AG04449 (cell line): ENCODE results near the gene TPD52L2.

ENCODE experiments used
- CTCF ChIA-PET: fragments of 350-600 bp; formaldehyde crosslinking; extraction: SDS; loops from one replicate; lab custom pipeline; 2021; ENCODE audit warnings: antibody characterized with exemption; lab: Yijun Ruan, JAX
- POLR2A ChIA-PET: fragments of 400-600, 350-600 bp; formaldehyde crosslinking; extraction: SDS; loops from one replicate; lab custom pipeline; 2020; ENCODE audit warnings: antibody characterized with exemption, inconsistent platforms; lab: Yijun Ruan, JAX
- DNase-seq: peaks from one replicate; pipeline ENCODE4 v3.0.0-alpha.2; 2010; ENCODE audit warnings: low read depth, low spot score
- H3K4me3 ChIP-seq: 2 replicates; pipeline ENCODE4 v1.5.1; 2011; ENCODE audit warnings: low read depth, mild to moderate bottlenecking, control low read depth, low read length
- TF ChIP-seq, protein P1 (sequence below): IDR thresholded peaks from one replicate; pipeline ENCODE4 v1.5.1; 2011; ENCODE audit warnings: mild to moderate bottlenecking, moderate library complexity, low read length, control low read depth, inconsistent platforms; ENCODE audit not compliant: insufficient read depth; ENCODE audit errors: missing control alignments

The TPD52L2 gene

GRCh38 chr20:63937596-63937995 lies 72.5 kb downstream of the TPD52L2 start:
- DNase-seq: no peak
- CTCF ChIA-PET: no interaction called here
- H3K4me3 ChIP-seq: no peak overlapping the region
- POLR2A ChIA-PET: no interaction called here
- TF ChIP-seq, protein P1, sequence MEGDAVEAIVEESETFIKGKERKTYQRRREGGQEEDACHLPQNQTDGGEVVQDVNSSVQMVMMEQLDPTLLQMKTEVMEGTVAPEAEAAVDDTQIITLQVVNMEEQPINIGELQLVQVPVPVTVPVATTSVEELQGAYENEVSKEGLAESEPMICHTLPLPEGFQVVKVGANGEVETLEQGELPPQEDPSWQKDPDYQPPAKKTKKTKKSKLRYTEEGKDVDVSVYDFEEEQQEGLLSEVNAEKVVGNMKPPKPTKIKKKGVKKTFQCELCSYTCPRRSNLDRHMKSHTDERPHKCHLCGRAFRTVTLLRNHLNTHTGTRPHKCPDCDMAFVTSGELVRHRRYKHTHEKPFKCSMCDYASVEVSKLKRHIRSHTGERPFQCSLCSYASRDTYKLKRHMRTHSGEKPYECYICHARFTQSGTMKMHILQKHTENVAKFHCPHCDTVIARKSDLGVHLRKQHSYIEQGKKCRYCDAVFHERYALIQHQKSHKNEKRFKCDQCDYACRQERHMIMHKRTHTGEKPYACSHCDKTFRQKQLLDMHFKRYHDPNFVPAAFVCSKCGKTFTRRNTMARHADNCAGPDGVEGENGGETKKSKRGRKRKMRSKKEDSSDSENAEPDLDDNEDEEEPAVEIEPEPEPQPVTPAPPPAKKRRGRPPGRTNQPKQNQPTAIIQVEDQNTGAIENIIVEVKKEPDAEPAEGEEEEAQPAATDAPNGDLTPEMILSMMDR: no peak

DNA sequence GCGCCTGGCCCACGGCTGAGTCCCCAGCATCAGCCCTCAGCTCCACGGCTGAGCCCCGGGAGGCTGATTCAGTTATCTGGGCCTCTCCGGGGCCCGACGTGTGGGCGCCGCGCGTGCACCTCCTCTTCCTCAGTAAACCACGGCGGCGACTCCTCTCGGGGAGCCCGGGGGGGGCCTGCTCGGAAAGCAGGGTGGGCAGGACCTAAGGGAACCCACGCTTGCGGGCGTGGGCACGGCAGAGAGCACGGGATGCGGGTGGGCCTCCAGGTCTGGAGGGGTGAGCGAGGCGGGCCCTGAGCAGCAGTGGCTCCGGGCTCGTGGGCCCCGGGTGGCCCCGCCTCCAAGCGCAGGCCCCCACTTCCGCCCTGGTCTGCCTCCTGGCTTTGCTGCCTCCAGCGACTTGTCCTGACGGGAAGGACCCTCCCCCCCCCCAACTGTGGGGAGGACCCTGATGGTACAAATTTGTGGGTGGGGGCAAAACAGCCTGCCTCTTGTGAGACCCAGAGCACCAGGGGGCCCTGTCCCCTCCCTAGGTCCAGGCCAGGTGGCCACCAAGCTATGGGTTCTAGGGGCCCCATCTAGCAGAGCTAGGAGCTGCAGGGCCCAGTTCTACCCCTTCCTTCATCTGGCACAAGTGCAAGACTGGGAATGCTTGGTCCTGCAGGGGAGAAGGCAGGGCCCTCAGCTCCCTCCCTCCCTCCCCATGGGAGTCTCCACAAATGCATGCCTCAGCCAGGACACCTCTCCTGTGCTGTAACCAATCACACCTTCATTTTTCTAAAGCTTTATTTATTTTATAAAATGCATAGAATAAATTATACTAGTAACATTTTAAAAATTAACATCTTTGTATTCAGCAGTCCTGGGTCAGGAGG lies 74.2 kb downstream of the TPD52L2 start:
- TF ChIP-seq, protein P1: no peak
- POLR2A ChIA-PET: no interaction called here
- DNase-seq: no peak
- no peak overlapping the region for H3K4me3 ChIP-seq
- CTCF ChIA-PET: no interaction called here

DNA sequence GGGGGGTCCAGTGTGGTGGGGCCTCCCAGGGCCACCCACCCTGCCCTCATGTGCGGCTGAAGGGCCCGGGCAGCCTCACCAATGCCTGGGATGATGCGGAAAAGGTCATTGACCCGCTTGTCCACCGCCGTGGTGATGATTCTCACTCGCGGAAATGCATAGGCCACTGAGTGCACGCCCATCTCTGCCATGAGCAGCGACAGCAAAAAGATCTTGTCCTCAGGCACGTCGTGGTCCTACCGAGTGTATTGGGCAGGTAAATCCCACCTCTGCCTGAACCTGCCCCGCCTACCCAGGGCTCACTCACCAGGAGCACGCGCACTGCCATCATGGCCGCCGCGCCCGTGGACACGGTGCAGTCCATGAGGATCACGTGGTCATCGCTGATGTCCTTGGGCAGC lies 75.0 kb downstream of the TPD52L2 start:
- TF ChIP-seq, protein P1: no peak
- DNase-seq: no peak
- ChIA-PET POLR2A (no interaction called here), CTCF (no interaction called here)
- H3K4me3 ChIP-seq: no peak overlapping the region

DNA sequence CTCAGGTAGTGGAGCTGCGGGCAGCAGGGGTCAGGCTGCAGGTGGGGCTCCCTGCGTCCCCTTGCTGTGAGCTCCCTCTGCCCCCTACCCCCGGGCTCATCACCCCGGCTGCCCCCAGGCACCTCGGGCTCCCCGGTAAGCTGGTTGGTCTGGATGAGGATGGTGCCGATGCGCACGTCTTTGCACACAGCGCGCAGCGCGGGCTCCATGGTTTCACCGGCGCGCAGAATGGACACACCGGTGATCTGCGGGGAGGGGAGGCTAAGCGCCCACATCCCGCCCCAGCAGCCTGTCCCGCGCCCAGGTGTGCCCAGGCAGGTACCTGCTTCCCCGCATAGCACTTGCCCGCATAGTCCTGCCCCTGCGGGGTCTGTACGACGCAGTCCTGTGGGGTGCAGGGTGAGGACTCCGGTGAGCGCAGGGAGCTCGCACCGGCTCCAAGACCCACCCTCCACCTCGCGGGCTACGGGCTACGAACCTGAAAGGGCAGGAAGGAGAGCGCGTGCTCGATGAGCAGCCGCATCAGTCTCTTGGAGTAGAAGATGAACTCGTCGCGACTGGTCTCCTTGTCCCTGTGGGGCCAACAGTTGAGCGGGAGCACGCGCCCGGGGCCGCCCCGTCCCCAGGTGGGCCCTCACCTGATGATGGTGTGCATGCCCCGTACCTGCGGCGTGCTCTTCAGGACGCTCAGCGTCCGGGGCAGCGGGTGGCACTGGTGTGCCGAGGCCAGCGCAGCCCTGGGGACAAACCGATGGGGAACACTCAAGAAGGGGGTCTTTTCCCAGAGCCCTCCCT lies 75.6 kb downstream of the TPD52L2 start:
- no peak overlapping the region for H3K4me3 ChIP-seq
- TF ChIP-seq, protein P1: no peak
- ChIA-PET CTCF (no interaction called here), POLR2A (no interaction called here)
- no peak for DNase-seq
